Activated CD4-positive, alpha-beta T cell treated with anti-CD3 and anti-CD28 coated beads, Interleukin-2, amount 10 ng/mL, durations not matched to agents 24 days and 14 days (primary cell): Measurements from ENCODE around the gene CALHM6. TPM values are rescaled to one million over a fixed set of nuclear protein-coding genes. Genes with fewer than 3 reads are reported as not detected.

Experiments used
- DNase-seq: peaks from one replicate; pipeline ENCODE4 v3.0.0; 2022
- H3K27ac Mint-ChIP-seq: one replicate; pipeline ENCODE4 v1.8.0; 2022; ENCODE audit warnings: mild to moderate bottlenecking, mixed read lengths
- H3K27me3 Mint-ChIP-seq: one replicate; pipeline ENCODE4 v1.8.0; 2022; ENCODE audit warnings: mixed read lengths
- H3K36me3 Mint-ChIP-seq: one replicate; pipeline ENCODE4 v1.8.0; 2022; ENCODE audit warnings: low read depth, mild to moderate bottlenecking, mixed read lengths
- H3K4me1 Mint-ChIP-seq: one replicate; pipeline ENCODE4 v1.8.0; 2021; ENCODE audit warnings: mixed read lengths
- H3K4me3 Mint-ChIP-seq: one replicate; pipeline ENCODE4 v1.8.0; 2022; ENCODE audit warnings: mild to moderate bottlenecking, moderate library complexity, mixed read lengths
- H3K9me3 Mint-ChIP-seq: one replicate; pipeline ENCODE4 v1.8.0; 2021; ENCODE audit warnings: mixed read lengths
- intact Hi-C: fragments of 100-400 bp; cut with micrococcal nuclease; formaldehyde crosslinking; loops from one replicate; pipeline ENCODE4 v1.15.1; 2023
- total RNA-seq: library from RNA; stranded (reverse); gene quantifications from 2 replicates; pipeline ENCODE4 v1.2.3, GENCODE V29; 2022

CALHM6 gene
- total RNA-seq, 1 donor from 2014 or later = 24.8 TPM

- Mint-ChIP-seq H3K4me1 (peaks cover 27% of the 10 kb centered on the region), H3K27ac (no peak overlapping the region), H3K27me3 (peaks cover 9% of the 10 kb centered on the region), H3K36me3 (peaks cover 7% of the 10 kb centered on the region), H3K9me3 (peaks cover 5% of the 10 kb centered on the region), H3K4me3 (peak overlapping the region; percentile 7)
- intact Hi-C loops = no loop called here
- DNase-seq = peak; percentile 63
Measured at GRCh38 chr6:116450769-116451740, 10.1 kb upstream of the CALHM6 start.

- intact Hi-C loops = no loop called here
- Mint-ChIP-seq H3K4me3 (no peak overlapping the region), H3K27me3 (peaks cover 9% of the 10 kb centered on the region), H3K27ac (no peak overlapping the region), H3K36me3 (peaks cover 7% of the 10 kb centered on the region), H3K9me3 (peaks cover 5% of the 10 kb centered on the region), H3K4me1 (peaks cover 36% of the 10 kb centered on the region)
- DNase-seq = no peak
Measured at GRCh38 chr6:116451916-116452315, 9.3 kb upstream of the CALHM6 start.

- no peak for DNase-seq
- H3K27me3 Mint-ChIP-seq = peaks cover 9% of the 10 kb centered on the region
- intact Hi-C loops = no loop called here
- H3K27ac Mint-ChIP-seq = no peak overlapping the region
- H3K4me1 Mint-ChIP-seq = peaks cover 41% of the 10 kb centered on the region
- peaks cover 7% of the 10 kb centered on the region for H3K36me3 Mint-ChIP-seq
- H3K9me3 Mint-ChIP-seq = peaks cover 5% of the 10 kb centered on the region
- no peak overlapping the region for H3K4me3 Mint-ChIP-seq
Measured at GRCh38 chr6:116452531-116452930, 8.6 kb upstream of the CALHM6 start.

- no peak for DNase-seq
- H3K27me3 Mint-ChIP-seq = peaks cover 9% of the 10 kb centered on the region
- peaks cover 5% of the 10 kb centered on the region for H3K9me3 Mint-ChIP-seq
- H3K27ac Mint-ChIP-seq = no peak overlapping the region
- peaks cover 7% of the 10 kb centered on the region for H3K36me3 Mint-ChIP-seq
- peaks cover 55% of the 10 kb centered on the region for H3K4me1 Mint-ChIP-seq
- no peak overlapping the region for H3K4me3 Mint-ChIP-seq
- intact Hi-C loops = no loop called here
Measured at GRCh38 chr6:116456106-116456505, 5.1 kb upstream of the CALHM6 start.

- intact Hi-C loops = no loop called here
- Mint-ChIP-seq H3K27ac (no peak overlapping the region), H3K36me3 (peaks cover 10% of the 10 kb centered on the region), H3K4me1 (peaks cover 57% of the 10 kb centered on the region), H3K4me3 (peak overlapping the region; percentile 40), H3K9me3 (peaks cover 5% of the 10 kb centered on the region), H3K27me3 (peaks cover 9% of the 10 kb centered on the region)
- DNase-seq = peak; percentile 62
Measured at GRCh38 chr6:116456927-116457326, 4.2 kb upstream of the CALHM6 start.

GRCh38 chr6:116458264-116458663, 2.9 kb upstream of the CALHM6 start:
- intact Hi-C loops = no loop called here
- peaks cover 62% of the 10 kb centered on the region for H3K4me1 Mint-ChIP-seq

DNA sequence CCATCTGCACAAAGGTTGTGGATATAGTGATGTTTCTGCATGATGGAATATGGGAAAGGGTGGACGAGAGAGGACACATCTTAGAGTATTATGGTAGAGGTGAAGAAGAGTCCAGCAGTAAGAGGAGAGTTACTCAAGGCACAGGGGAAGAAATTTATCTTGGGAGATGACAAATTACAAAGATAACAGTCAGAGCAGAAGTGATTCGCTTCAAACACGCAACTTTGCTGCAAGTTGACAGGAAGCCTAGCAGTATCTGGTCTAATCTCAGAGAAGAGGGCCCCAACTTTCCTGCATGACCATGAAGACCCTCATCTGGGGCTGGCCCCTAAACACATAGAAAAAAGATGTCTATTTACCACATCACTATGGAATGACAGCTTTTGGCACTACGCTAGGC, 1.2 kb upstream of the CALHM6 start:
- Mint-ChIP-seq H3K9me3 (peaks cover 5% of the 10 kb centered on the region), H3K4me1 (peaks cover 75% of the 10 kb centered on the region), H3K4me3 (no peak overlapping the region), H3K27ac (no peak overlapping the region), H3K36me3 (peaks cover 14% of the 10 kb centered on the region), H3K27me3 (no peaks in the 10 kb centered on the region)
- intact Hi-C loops = loop anchor here (5.0 kb wide), 3 partner anchors 112 to 207 kb away; partner anchors contain the start of genes RWDD1 and ZUP1
- no peak for DNase-seq

More at GRCh38 chr6:116458264-116458663, 2.9 kb upstream of the CALHM6 start:
- Mint-ChIP-seq H3K27me3 (peaks cover 6% of the 10 kb centered on the region), H3K36me3 (peaks cover 8% of the 10 kb centered on the region), H3K9me3 (peaks cover 5% of the 10 kb centered on the region), H3K27ac (no peak overlapping the region), H3K4me3 (no peak overlapping the region)
- no peak for DNase-seq

DNA sequence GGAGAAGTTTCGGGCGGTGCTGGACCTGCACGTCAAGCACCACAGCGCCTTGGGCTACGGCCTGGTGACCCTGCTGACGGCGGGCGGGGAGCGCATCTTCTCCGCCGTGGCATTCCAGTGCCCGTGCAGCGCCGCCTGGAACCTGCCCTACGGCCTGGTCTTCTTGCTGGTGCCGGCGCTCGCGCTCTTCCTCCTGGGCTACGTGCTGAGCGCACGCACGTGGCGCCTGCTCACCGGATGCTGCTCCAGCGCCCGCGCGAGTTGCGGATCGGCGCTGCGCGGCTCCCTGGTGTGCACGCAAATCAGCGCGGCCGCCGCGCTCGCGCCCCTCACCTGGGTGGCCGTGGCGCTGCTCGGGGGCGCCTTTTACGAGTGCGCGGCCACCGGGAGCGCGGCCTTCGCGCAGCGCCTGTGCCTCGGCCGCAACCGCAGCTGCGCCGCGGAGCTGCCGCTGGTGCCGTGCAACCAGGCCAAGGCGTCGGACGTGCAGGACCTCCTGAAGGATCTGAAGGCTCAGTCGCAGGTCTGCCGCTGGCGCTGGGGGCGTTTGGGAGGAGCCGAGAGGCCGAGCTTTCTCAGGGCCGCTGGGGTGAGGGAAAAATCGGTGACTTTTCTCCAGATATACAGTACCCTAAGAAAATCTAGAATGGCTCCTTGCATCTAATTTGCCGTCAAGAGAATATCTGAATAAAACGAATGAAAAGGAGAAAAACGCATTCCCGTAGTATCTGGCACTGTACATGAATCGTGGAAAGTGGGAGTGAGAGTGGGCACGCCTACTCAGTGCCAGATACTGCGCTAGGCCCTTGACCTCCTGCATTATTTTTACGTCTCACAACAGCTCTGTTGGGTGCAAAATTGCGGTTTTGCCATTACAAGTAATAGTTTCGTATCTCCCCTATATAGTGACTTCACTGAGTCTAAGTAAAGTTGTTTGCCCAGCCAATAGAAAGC, 1.0 kb downstream of the CALHM6 start:
- Mint-ChIP-seq H3K9me3 (no peaks in the 10 kb centered on the region), H3K4me3 (peak overlapping the region; percentile 75), H3K27ac (peak overlapping the region; percentile 85), H3K27me3 (no peaks in the 10 kb centered on the region), H3K36me3 (peaks cover 16% of the 10 kb centered on the region), H3K4me1 (peaks cover 76% of the 10 kb centered on the region)
- DNase-seq = peak; percentile 91
- intact Hi-C loops = loop anchor here (1.0 to 5.0 kb wide), 5 partner anchors 14 to 205 kb away; partner anchors contain the start of genes RWDD1 and ZUP1

DNA sequence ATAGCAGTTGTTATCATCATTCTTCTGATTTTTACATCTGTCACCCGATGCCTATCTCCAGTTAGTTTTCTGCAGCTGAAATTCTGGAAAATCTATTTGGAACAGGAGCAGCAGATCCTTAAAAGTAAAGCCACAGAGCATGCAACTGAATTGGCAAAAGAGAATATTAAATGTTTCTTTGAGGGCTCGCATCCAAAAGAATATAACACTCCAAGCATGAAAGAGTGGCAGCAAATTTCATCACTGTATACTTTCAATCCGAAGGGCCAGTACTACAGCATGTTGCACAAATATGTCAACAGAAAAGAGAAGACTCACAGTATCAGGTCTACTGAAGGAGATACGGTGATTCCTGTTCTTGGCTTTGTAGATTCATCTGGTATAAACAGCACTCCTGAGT, 2.1 kb downstream of the CALHM6 start:
- intact Hi-C loops = loop anchor here (2.0 to 5.0 kb wide), 4 partner anchors 16 to 204 kb away; partner anchors contain the start of genes RWDD1 and ZUP1
- DNase-seq = no peak
- Mint-ChIP-seq H3K4me1 (peaks cover 69% of the 10 kb centered on the region), H3K36me3 (peaks cover 16% of the 10 kb centered on the region), H3K9me3 (no peaks in the 10 kb centered on the region), H3K27me3 (no peaks in the 10 kb centered on the region), H3K27ac (no peak overlapping the region), H3K4me3 (peak overlapping the region; percentile 75)

- peak; percentile 67 for DNase-seq
- H3K4me1 Mint-ChIP-seq = peaks cover 52% of the 10 kb centered on the region
- intact Hi-C loops = no loop called here
Measured at GRCh38 chr6:116465246-116465645, 4.1 kb downstream of the CALHM6 start.

GRCh38 chr6:116467096-116467495, 5.9 kb downstream of the CALHM6 start:
- no peak overlapping the region for H3K27ac Mint-ChIP-seq
- intact Hi-C loops = no loop called here
- H3K27me3 Mint-ChIP-seq = peaks cover 10% of the 10 kb centered on the region
- peaks cover 13% of the 10 kb centered on the region for H3K36me3 Mint-ChIP-seq
- H3K4me1 Mint-ChIP-seq = peaks cover 37% of the 10 kb centered on the region
- H3K9me3 Mint-ChIP-seq = no peaks in the 10 kb centered on the region
- H3K4me3 Mint-ChIP-seq = no peak overlapping the region
- no peak for DNase-seq

More at GRCh38 chr6:116465246-116465645, 4.1 kb downstream of the CALHM6 start:
- peak overlapping the region; percentile 57 for H3K27ac Mint-ChIP-seq
- H3K9me3 Mint-ChIP-seq = no peaks in the 10 kb centered on the region
- peaks cover 6% of the 10 kb centered on the region for H3K27me3 Mint-ChIP-seq
- peak overlapping the region; percentile 33 for H3K4me3 Mint-ChIP-seq
- peaks cover 16% of the 10 kb centered on the region for H3K36me3 Mint-ChIP-seq

- Mint-ChIP-seq H3K27ac (no peak overlapping the region), H3K4me3 (no peak overlapping the region), H3K36me3 (peaks cover 13% of the 10 kb centered on the region), H3K4me1 (peaks cover 36% of the 10 kb centered on the region), H3K27me3 (peaks cover 10% of the 10 kb centered on the region), H3K9me3 (no peaks in the 10 kb centered on the region)
- no peak for DNase-seq
- intact Hi-C loops = no loop called here
Measured at GRCh38 chr6:116467514-116467913, 6.3 kb downstream of the CALHM6 start.

DNA sequence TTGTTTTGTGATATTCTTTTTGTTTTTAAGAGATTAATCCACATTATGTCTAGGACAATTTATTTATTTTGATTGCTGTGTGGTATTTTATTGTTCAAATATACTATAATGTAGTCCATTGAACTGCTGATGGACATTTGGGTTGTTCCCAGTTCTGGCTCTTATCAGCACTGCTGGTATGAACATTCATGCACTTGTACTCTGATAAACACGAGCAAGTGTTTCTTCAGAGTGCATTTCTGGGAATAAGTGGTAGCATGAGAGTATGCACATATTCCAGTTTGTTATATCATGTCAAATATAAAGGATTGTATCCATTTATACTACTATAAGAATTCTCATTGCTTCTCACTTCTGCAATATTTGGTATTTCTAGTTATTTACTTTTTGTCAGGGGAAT, 7.1 kb downstream of the CALHM6 start:
- Mint-ChIP-seq H3K36me3 (peaks cover 11% of the 10 kb centered on the region), H3K4me1 (peaks cover 29% of the 10 kb centered on the region)
- intact Hi-C loops = no loop called here

More for the DNA sequence above, 7.1 kb downstream of the CALHM6 start:
- no peaks in the 10 kb centered on the region for H3K9me3 Mint-ChIP-seq
- no peak overlapping the region for H3K4me3 Mint-ChIP-seq
- no peak for DNase-seq
- H3K27ac Mint-ChIP-seq = no peak overlapping the region
- H3K27me3 Mint-ChIP-seq = peaks cover 10% of the 10 kb centered on the region
